Cardiac muscle cell (in vitro differentiated cells and primary cell): ENCODE measurements around the gene TDP2. TPM values are rescaled to one million over a fixed set of nuclear protein-coding genes. Genes with fewer than 3 reads are reported as not detected.

Experiments
- DNase-seq, 2 donors: peaks; one replicate each; pipeline versions ENCODE4 v3.0.0 to v3.0.0-alpha.2; 2010 to 2017; ENCODE audit warnings: low read depth in 1 of 2, low spot score in 1 of 2
- H3K27ac ChIP-seq: fragments of 200-600 bp; sonication (generic); 2 replicates; pipeline ENCODE4 v1.5.1; 2016
- H3K27me3 ChIP-seq: fragments of 200-600 bp; sonication (generic); 2 replicates; pipeline ENCODE4 v1.6.0; 2016; ENCODE audit warnings: control low read depth
- H3K36me3 ChIP-seq: fragments of 200-600 bp; sonication (generic); 2 replicates; pipeline ENCODE4 v1.5.1; 2016; ENCODE audit warnings: control low read depth
- H3K4me1 ChIP-seq: fragments of 200-600 bp; sonication (generic); 2 replicates; pipeline ENCODE4 v1.8.1; 2017; ENCODE audit warnings: low read depth, mild to moderate bottlenecking, mixed run types
- H3K4me3 ChIP-seq: fragments of 200-600 bp; sonication (generic); 2 replicates; pipeline ENCODE4 v1.5.1; 2016; ENCODE audit warnings: mild to moderate bottlenecking
- H3K9me3 ChIP-seq: fragments of 200-600 bp; sonication (generic); 2 replicates; pipeline ENCODE4 v1.5.1; 2017; ENCODE audit warnings: low read depth, mild to moderate bottlenecking, control low read depth
- polyA plus RNA-seq: library from polyadenylated mRNA; unstranded; fragments of >200 nt; fragmentation: Nextera tagmentation; extraction: Ambion mirVana; gene quantifications from 2 replicates; pipeline ENCODE4 v1.2.1, GENCODE V29; 2016
- total RNA-seq: library from RNA; depleted of rRNA; stranded (reverse); fragments of >200 nt; gene quantifications from 2 replicates; pipeline ENCODE4 v1.2.3, GENCODE V29; 2016
- TF ChIP-seq, protein P1 (sequence below): IDR thresholded peaks from 2 replicates; pipeline ENCODE4 v1.5.1; 2012; ENCODE audit warnings: low read depth, mild to moderate bottlenecking, low read length

TDP2 gene
- total and polyA plus RNA-seq, 2 experiments from 2014 or later, result 46.6 to 59.0 TPM

DNA sequence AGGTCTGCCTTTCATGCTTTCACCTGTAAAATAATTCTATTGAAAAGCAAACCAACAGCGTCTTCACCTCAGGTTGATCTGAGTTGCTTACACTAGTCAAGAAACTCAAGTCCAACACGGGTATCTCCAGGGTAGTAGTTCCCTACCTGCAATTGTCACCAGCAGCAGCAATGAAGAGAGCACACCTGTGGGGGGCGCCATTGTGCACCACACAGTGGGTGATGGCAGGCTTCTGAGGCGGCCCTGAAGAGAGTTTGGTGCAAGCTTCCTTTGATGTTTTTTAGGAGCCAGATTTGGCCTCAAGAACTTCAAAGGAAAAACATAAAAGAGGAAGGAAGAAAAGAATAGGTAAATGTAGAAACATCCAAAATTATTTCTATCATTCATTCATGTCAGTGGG lies 65.8 kb downstream of the TDP2 start:
- no peaks in the 10 kb centered on the region for H3K9me3 ChIP-seq
- H3K4me3 ChIP-seq, result no peak overlapping the region
- H3K27ac ChIP-seq, result no peak overlapping the region
- no peaks in the 10 kb centered on the region for H3K27me3 ChIP-seq
- no peaks in the 10 kb centered on the region for H3K36me3 ChIP-seq
- H3K4me1 ChIP-seq, result no peaks in the 10 kb centered on the region
- TF ChIP-seq, protein P1, sequence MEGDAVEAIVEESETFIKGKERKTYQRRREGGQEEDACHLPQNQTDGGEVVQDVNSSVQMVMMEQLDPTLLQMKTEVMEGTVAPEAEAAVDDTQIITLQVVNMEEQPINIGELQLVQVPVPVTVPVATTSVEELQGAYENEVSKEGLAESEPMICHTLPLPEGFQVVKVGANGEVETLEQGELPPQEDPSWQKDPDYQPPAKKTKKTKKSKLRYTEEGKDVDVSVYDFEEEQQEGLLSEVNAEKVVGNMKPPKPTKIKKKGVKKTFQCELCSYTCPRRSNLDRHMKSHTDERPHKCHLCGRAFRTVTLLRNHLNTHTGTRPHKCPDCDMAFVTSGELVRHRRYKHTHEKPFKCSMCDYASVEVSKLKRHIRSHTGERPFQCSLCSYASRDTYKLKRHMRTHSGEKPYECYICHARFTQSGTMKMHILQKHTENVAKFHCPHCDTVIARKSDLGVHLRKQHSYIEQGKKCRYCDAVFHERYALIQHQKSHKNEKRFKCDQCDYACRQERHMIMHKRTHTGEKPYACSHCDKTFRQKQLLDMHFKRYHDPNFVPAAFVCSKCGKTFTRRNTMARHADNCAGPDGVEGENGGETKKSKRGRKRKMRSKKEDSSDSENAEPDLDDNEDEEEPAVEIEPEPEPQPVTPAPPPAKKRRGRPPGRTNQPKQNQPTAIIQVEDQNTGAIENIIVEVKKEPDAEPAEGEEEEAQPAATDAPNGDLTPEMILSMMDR, result no peak
- no peak for DNase-seq

Other genes with a start within 250 kb of the TDP2 start
- 1.1 and 4.8 TPM in 2 replicates for gene GPLD1, start 177.3 kb downstream of the TDP2 start, total RNA-seq
- gene GPLD1, start 177.3 kb downstream of the TDP2 start, polyA plus RNA-seq, result 0.39 and 3.6 TPM in 2 replicates
- 15.0 and 16.1 TPM in 2 replicates for gene ALDH5A1, start 171.9 kb downstream of the TDP2 start, total RNA-seq
- 10.4 and 21.6 TPM in 2 replicates for gene ALDH5A1, start 171.9 kb downstream of the TDP2 start, polyA plus RNA-seq
- gene KIAA0319, start 20.7 kb downstream of the TDP2 start, total RNA-seq, result 5.2 and 6.2 TPM in 2 replicates
- gene KIAA0319, start 20.7 kb downstream of the TDP2 start, polyA plus RNA-seq, result 6.0 and 6.6 TPM in 2 replicates
- 29.0 and 30.7 TPM in 2 replicates for gene ACOT13, start 178 bp upstream of the TDP2 start, total RNA-seq
- 127 and 173 TPM in 2 replicates for gene ACOT13, start 178 bp upstream of the TDP2 start, polyA plus RNA-seq
- gene C6orf62, start 52.3 kb upstream of the TDP2 start, total RNA-seq, result 52.7 and 59.7 TPM in 2 replicates
- 52.8 and 59.6 TPM in 2 replicates for gene C6orf62, start 52.3 kb upstream of the TDP2 start, polyA plus RNA-seq
- gene GMNN, start 108.0 kb upstream of the TDP2 start, total RNA-seq, result 30.2 and 33.4 TPM in 2 replicates
- 69.3 and 82.7 TPM in 2 replicates for gene GMNN, start 108.0 kb upstream of the TDP2 start, polyA plus RNA-seq
- gene ARMH2, start 132.0 kb upstream of the TDP2 start, total RNA-seq, result not detected in 2 replicates
- not detected in 2 replicates for gene ARMH2, start 132.0 kb upstream of the TDP2 start, polyA plus RNA-seq